A673 (cell line): ENCODE data around the gene CCR5. TPM values are rescaled to one million over a fixed set of nuclear protein-coding genes. Genes with fewer than 3 reads are reported as not detected.

Source experiments
- BruUV-seq: library from RNA; stranded (reverse); fragments of 400-500 nt; replicated peaks from 2 replicates; lab custom pipeline; 2021; lab: Mats Ljungman, UMichigan
- CTCF ChIA-PET: fragments of 300-600 bp; sonication (Branson Sonifier 250); formaldehyde crosslinking; loops from one replicate; lab custom pipeline; 2022; ENCODE audit warnings: antibody characterized with exemption; lab: Charles Lee
- POLR2A ChIA-PET: fragments of 300-600 bp; sonication (Branson Sonifier 250); formaldehyde crosslinking; loops from one replicate; lab custom pipeline; 2022; ENCODE audit warnings: antibody characterized with exemption; ENCODE audit not compliant: low non-redundant PET; lab: Charles Lee
- DNase-seq: peaks from one replicate; pipeline ENCODE4 v3.0.0-alpha.2; 2015; ENCODE audit warnings: low spot score
- H3K27ac ChIP-seq: fragments of 200-600 bp; sonication (generic); 2 replicates; pipeline ENCODE4 v1.5.1; 2016; ENCODE audit warnings: mixed run types, low read depth, mild to moderate bottlenecking, mixed read lengths, antibody characterized with exemption, low read length; ENCODE audit not compliant: poor library complexity, severe bottlenecking
- H3K27me3 ChIP-seq: fragments of 200-600 bp; sonication (generic); replicated peaks from 2 replicates; pipeline ENCODE4 v1.6.1; 2017; ENCODE audit warnings: mixed run types, low read depth, mild to moderate bottlenecking, mixed read lengths, antibody characterized with exemption, low read length; ENCODE audit not compliant: insufficient read depth, poor library complexity
- H3K36me3 ChIP-seq: fragments of 200-600 bp; sonication (generic); 2 replicates; pipeline ENCODE4 v1.6.1; 2016; ENCODE audit warnings: mixed run types, mild to moderate bottlenecking, mixed read lengths, antibody characterized with exemption, low read length; ENCODE audit not compliant: insufficient read depth, poor library complexity, severe bottlenecking
- H3K4me1 ChIP-seq: fragments of 200-600 bp; sonication (generic); 2 replicates; pipeline ENCODE4 v1.6.1; 2017; ENCODE audit warnings: mixed run types, mild to moderate bottlenecking, mixed read lengths, antibody characterized with exemption, low read length; ENCODE audit not compliant: insufficient read depth, poor library complexity, severe bottlenecking
- H3K4me3 ChIP-seq: fragments of 200-600 bp; sonication (generic); 2 replicates; pipeline ENCODE4 v1.5.1; 2016; ENCODE audit warnings: low read depth, mixed run types, mild to moderate bottlenecking, mixed read lengths, low read length; ENCODE audit not compliant: poor library complexity, severe bottlenecking
- H3K9me3 ChIP-seq: fragments of 200-600 bp; sonication (generic); 2 replicates; pipeline ENCODE4 v1.6.1; 2016; ENCODE audit warnings: mixed run types, low read depth, mild to moderate bottlenecking, mixed read lengths, antibody characterized with exemption, low read length; ENCODE audit not compliant: poor library complexity, severe bottlenecking
- EZH2 ChIP-seq: fragments of 200-600 bp; sonication (generic); IDR thresholded peaks from 2 replicates; pipeline ENCODE4 v1.6.1; 2017; ENCODE audit warnings: borderline replicate concordance, low read depth, mild to moderate bottlenecking, mixed read lengths, antibody characterized with exemption, low read length; ENCODE audit not compliant: poor library complexity, severe bottlenecking
- intact Hi-C: fragments of 100-400 bp; cut with micrococcal nuclease; formaldehyde crosslinking; loops from one replicate; pipeline ENCODE4 v1.10.0; 2022; ENCODE audit not compliant: unreplicated experiment
- total RNA-seq: library from RNA; stranded (reverse); gene quantifications from 2 replicates; pipeline ENCODE4 v1.2.3, GENCODE V29; 2021
- TF ChIP-seq, protein P1 (sequence below): fragments of 300-800, 200-600 bp; sonication (generic); conservative IDR thresholded peaks from 2 replicates; pipeline ENCODE4 v1.5.1; 2017; ENCODE audit warnings: low read depth, mild to moderate bottlenecking, antibody characterized with exemption, low read length, moderate library complexity, mixed read lengths

The CCR5 gene
- total RNA-seq, 1 experiment from 2014 or later = not detected

DNA sequence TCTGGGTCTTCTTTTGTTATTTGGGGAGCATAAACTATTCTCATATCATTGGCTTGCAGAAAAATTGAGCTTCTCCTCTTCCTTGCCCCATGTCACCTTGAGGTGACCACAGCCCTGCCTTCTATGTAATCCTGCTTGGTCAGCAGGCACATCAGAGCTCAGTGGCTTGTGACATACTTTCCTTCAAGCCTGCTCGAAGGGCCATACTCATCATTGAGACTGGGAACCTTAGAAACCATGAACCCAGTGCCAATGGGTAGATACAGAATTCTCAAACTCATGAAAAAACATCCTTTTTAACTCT, 20.5 kb upstream of the CCR5 start:
- DNase-seq = no peak
- Histone ChIP-seq H3K36me3 (no peaks in the 10 kb centered on the region), H3K4me1 (no peaks in the 10 kb centered on the region), H3K9me3 (no peaks in the 10 kb centered on the region), H3K27ac (no peak overlapping the region), H3K4me3 (no peak overlapping the region), H3K27me3 (peaks cover 29% of the 10 kb centered on the region)
- TF ChIP-seq, protein P1, sequence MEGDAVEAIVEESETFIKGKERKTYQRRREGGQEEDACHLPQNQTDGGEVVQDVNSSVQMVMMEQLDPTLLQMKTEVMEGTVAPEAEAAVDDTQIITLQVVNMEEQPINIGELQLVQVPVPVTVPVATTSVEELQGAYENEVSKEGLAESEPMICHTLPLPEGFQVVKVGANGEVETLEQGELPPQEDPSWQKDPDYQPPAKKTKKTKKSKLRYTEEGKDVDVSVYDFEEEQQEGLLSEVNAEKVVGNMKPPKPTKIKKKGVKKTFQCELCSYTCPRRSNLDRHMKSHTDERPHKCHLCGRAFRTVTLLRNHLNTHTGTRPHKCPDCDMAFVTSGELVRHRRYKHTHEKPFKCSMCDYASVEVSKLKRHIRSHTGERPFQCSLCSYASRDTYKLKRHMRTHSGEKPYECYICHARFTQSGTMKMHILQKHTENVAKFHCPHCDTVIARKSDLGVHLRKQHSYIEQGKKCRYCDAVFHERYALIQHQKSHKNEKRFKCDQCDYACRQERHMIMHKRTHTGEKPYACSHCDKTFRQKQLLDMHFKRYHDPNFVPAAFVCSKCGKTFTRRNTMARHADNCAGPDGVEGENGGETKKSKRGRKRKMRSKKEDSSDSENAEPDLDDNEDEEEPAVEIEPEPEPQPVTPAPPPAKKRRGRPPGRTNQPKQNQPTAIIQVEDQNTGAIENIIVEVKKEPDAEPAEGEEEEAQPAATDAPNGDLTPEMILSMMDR = no peak
- TF ChIP-seq EZH2 = no peak
- intact Hi-C loops = no loop called here
- POLR2A ChIA-PET = no interaction called here
- CTCF ChIA-PET = no interaction called here
- BruUV-seq = no TSS peak

DNA sequence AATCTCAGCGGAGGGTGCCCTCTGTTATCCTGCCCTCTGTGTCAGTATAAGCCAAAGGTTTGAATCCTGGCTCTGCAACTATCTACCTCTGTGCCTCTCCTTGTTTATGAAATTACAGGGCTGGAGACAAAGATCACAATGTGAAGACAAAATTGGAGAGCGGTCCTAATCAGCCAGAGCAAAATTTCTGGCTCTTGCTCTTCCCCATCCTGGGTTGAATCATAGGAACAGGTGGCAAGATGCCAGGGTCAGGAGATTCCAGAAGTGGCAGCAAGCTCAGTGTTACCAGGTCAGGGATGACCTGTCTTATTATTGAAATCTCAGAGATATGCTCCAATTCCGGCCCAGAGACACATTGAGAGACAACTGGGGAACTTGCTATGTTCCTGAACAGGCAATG, 19.1 kb upstream of the CCR5 start:
- Histone ChIP-seq H3K27ac (no peak overlapping the region), H3K4me1 (no peaks in the 10 kb centered on the region), H3K9me3 (no peaks in the 10 kb centered on the region), H3K27me3 (peaks cover 39% of the 10 kb centered on the region), H3K4me3 (no peak overlapping the region), H3K36me3 (no peaks in the 10 kb centered on the region)
- DNase-seq = no peak
- TF ChIP-seq, protein P1 = no peak
- TF ChIP-seq EZH2 = no peak
- POLR2A ChIA-PET = no interaction called here
- CTCF ChIA-PET = no interaction called here
- intact Hi-C loops = no loop called here
- BruUV-seq = no TSS peak

DNA sequence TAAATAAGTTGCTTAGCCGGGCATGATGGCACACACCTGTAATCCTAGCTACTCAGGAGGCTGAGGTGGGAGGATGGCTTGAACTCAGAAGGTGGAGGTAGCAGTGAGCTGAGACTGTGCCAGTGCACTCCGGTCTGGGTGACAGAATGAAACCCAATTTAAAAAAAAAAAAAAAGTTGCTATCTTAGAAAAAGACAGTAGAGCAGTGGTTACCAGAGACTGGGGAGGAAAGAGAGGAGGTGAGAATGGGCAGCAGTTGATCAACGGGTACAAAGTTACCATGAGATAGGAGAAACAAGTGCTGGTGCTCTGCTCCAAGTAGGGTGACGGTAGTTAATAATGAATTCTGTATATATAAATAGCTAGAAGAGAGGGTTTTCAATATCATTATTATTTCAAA, 17.7 kb upstream of the CCR5 start:
- POLR2A ChIA-PET = no interaction called here
- H3K4me3 ChIP-seq = no peak overlapping the region
- H3K27ac ChIP-seq = no peak overlapping the region

More for the DNA sequence above, 17.7 kb upstream of the CCR5 start:
- TF ChIP-seq, protein P1 = no peak
- TF ChIP-seq EZH2 = no peak
- DNase-seq = no peak
- Histone ChIP-seq H3K36me3 (no peaks in the 10 kb centered on the region), H3K9me3 (no peaks in the 10 kb centered on the region), H3K27me3 (peaks cover 39% of the 10 kb centered on the region), H3K4me1 (no peaks in the 10 kb centered on the region)
- intact Hi-C loops = no loop called here
- CTCF ChIA-PET = no interaction called here
- no TSS peak for BruUV-seq
